Esophagus (tissue), 2 donors: ENCODE measurements around the gene PISD. TPM values are rescaled to one million over a fixed set of nuclear protein-coding genes. Genes with fewer than 3 reads are reported as not detected.

Source experiments
- H3K27ac ChIP-seq, 2 donors: one replicate each; pipeline ENCODE4 v1.5.1; 2013; ENCODE audit warnings: low read depth in 2 of 2, mild to moderate bottlenecking in 2 of 2, inconsistent platforms in 1 of 2, low read length in 1 of 2, moderate library complexity in 1 of 2
- H3K27me3 ChIP-seq, 2 donors: one replicate each; pipeline ENCODE4 v1.6.1; 2013; ENCODE audit warnings: low read length in 2 of 2, control low read depth in 1 of 2, mild to moderate bottlenecking in 1 of 2; ENCODE audit not compliant: insufficient read depth in 2 of 2, control insufficient read depth in 1 of 2
- H3K36me3 ChIP-seq, 2 donors: one replicate each; pipeline ENCODE4 v1.6.1; 2013; ENCODE audit warnings: low read length in 1 of 2; ENCODE audit not compliant: control insufficient read depth in 2 of 2, insufficient read depth in 2 of 2
- H3K4me1 ChIP-seq, 2 donors: one replicate each; pipeline ENCODE4 v1.6.1; 2013; ENCODE audit warnings: low read length in 1 of 2; ENCODE audit not compliant: control insufficient read depth in 2 of 2, insufficient read depth in 2 of 2
- H3K4me3 ChIP-seq, 2 donors: one replicate each; pipeline ENCODE4 v1.5.1; 2013; ENCODE audit warnings: low read length in 2 of 2, mild to moderate bottlenecking in 2 of 2, low read depth in 1 of 2, moderate library complexity in 1 of 2
- H3K9me3 ChIP-seq, 2 donors: one replicate each; pipeline ENCODE4 v1.6.1; 2013; ENCODE audit warnings: mild to moderate bottlenecking in 2 of 2, low read depth in 1 of 2, low read length in 1 of 2, moderate library complexity in 1 of 2; ENCODE audit not compliant: control insufficient read depth in 2 of 2, insufficient read depth in 1 of 2
- WGBS, 2 donors: extraction: QIAGEN DNeasy Blood & Tissue Kit; methylation state at CpG; one replicate each; pipeline ENCODE4 v1.1.7; 2013; 5-methylcytosine and 5-hydroxymethylcytosine counted together
- polyA plus RNA-seq, 2 donors: library from polyadenylated mRNA; stranded (reverse); fragments of 200-250 nt; gene quantifications; one replicate each; pipeline ENCODE4 v1.2.3, GENCODE V29; 2013
- donor health status: healthy with polysubstance abuse.
- donor health status: Bipolar disorder and iron deficiency.

PISD gene
- polyA plus RNA-seq, 2 donors, result 24.7 to 30.4 TPM

- 44 to 48% methylated on average over 1 of the region's 1 CpG for WGBS, 2 donors
- Histone ChIP-seq H3K27me3 (no peaks in the 10 kb centered on the region), H3K4me1 (peaks cover 24 to 51% of the 10 kb centered on the region in 2 donors), H3K4me3 (no peak overlapping the region), H3K27ac (peak overlapping the region in 1 of 2 donors; percentile 1), H3K36me3 (peaks cover 0 to 15% of the 10 kb centered on the region in 2 donors), H3K9me3 (no peaks in the 10 kb centered on the region)
Measured at GRCh38 chr22:31628362-31628761, 33.7 kb downstream of the PISD start.

GRCh38 chr22:31627223-31627731 is 34.7 kb downstream of the PISD start:
- Histone ChIP-seq H3K9me3 (no peaks in the 10 kb centered on the region), H3K36me3 (peaks cover 0 to 14% of the 10 kb centered on the region in 2 donors), H3K4me1 (peaks cover 24 to 51% of the 10 kb centered on the region in 2 donors), H3K27ac (peak overlapping the region in 1 of 2 donors; percentile 20), H3K4me3 (no peak overlapping the region), H3K27me3 (no peaks in the 10 kb centered on the region)
- 73 to 80% methylated on average over 8 of the region's 8 CpGs for WGBS, 2 donors

- peaks cover 0 to 18% of the 10 kb centered on the region in 2 donors for H3K36me3 ChIP-seq
- H3K27ac ChIP-seq, result peak overlapping the region in 1 of 2 donors; percentile 42
- peaks cover 24 to 51% of the 10 kb centered on the region in 2 donors for H3K4me1 ChIP-seq
- H3K27me3 ChIP-seq, result no peaks in the 10 kb centered on the region
- WGBS, 2 donors, result 56 to 63% methylated on average over 15 of the region's 15 CpGs
- H3K9me3 ChIP-seq, result no peaks in the 10 kb centered on the region
- H3K4me3 ChIP-seq, result no peak overlapping the region
Measured at GRCh38 chr22:31626427-31627150, 35.4 kb downstream of the PISD start.

- Histone ChIP-seq H3K27ac (peak overlapping the region; percentile 8 to 35), H3K4me3 (no peak overlapping the region), H3K4me1 (peaks cover 24 to 44% of the 10 kb centered on the region in 2 donors), H3K9me3 (no peaks in the 10 kb centered on the region), H3K27me3 (no peaks in the 10 kb centered on the region), H3K36me3 (peaks cover 0 to 25% of the 10 kb centered on the region in 2 donors)
- WGBS, 2 donors, result 44 to 50% methylated on average over 24 to 31 of the region's 31 CpGs
Measured at GRCh38 chr22:31625661-31626426, 36.2 kb downstream of the PISD start.

- Histone ChIP-seq H3K36me3 (peaks cover 0 to 31% of the 10 kb centered on the region in 2 donors), H3K27ac (peak overlapping the region in 1 of 2 donors; percentile 23), H3K27me3 (no peaks in the 10 kb centered on the region), H3K9me3 (no peaks in the 10 kb centered on the region), H3K4me1 (peaks cover 24 to 42% of the 10 kb centered on the region in 2 donors), H3K4me3 (no peak overlapping the region)
- WGBS, 2 donors, result 80 to 85% methylated on average over 7 of the region's 7 CpGs
Measured at GRCh38 chr22:31625257-31625640, 36.8 kb downstream of the PISD start.

GRCh38 chr22:31623592-31624304 is 38.3 kb downstream of the PISD start:
- H3K4me3 ChIP-seq, result no peak overlapping the region
- no peak overlapping the region for H3K27ac ChIP-seq
- no peaks in the 10 kb centered on the region for H3K27me3 ChIP-seq
- peaks cover 0 to 34% of the 10 kb centered on the region in 2 donors for H3K36me3 ChIP-seq
- H3K4me1 ChIP-seq, result peaks cover 21 to 29% of the 10 kb centered on the region in 2 donors
- 89 to 91% methylated on average over 18 of the region's 18 CpGs for WGBS, 2 donors
- H3K9me3 ChIP-seq, result no peaks in the 10 kb centered on the region

- peaks cover 0 to 39% of the 10 kb centered on the region in 2 donors for H3K36me3 ChIP-seq
- no peaks in the 10 kb centered on the region for H3K9me3 ChIP-seq
- H3K27ac ChIP-seq, result no peak overlapping the region
- WGBS, 2 donors, result 80 to 95% methylated on average over 1 of the region's 1 CpG
- H3K4me3 ChIP-seq, result no peak overlapping the region
- H3K27me3 ChIP-seq, result no peaks in the 10 kb centered on the region
- peaks cover 21 to 28% of the 10 kb centered on the region in 2 donors for H3K4me1 ChIP-seq
Measured at GRCh38 chr22:31622980-31623379, 39.0 kb downstream of the PISD start.

GRCh38 chr22:31621507-31622124 is 40.4 kb downstream of the PISD start:
- H3K9me3 ChIP-seq, result no peaks in the 10 kb centered on the region
- H3K36me3 ChIP-seq, result peaks cover 0 to 46% of the 10 kb centered on the region in 2 donors
- H3K27ac ChIP-seq, result no peak overlapping the region
- WGBS, 2 donors, result 85 to 86% methylated on average over 19 of the region's 19 CpGs
- H3K4me1 ChIP-seq, result peaks cover 14 to 19% of the 10 kb centered on the region in 2 donors
- no peaks in the 10 kb centered on the region for H3K27me3 ChIP-seq
- H3K4me3 ChIP-seq, result no peak overlapping the region
